Gastrocnemius medialis (tissue), 4 donors: ENCODE results near the gene CYP19A1.

Source experiments
- CTCF ChIP-seq, 5 experiments: fragments of 450-650 bp in 3 of 5; fragments of 200-600 bp in 2 of 5; sonication (generic) in 2 of 5; IDR thresholded peaks in 4 of 5; conservative IDR thresholded peaks in 1 of 5; 1 replicate in 4 of 5; 2 replicates in 1 of 5; pipeline ENCODE4 v1.5.1; 2016 to 2019; ENCODE audit warnings: antibody characterized with exemption in 5 of 5, mild to moderate bottlenecking in 3 of 5, moderate library complexity in 3 of 5
- POLR2A ChIP-seq, 2 donors: fragments of 450-650 bp; IDR thresholded peaks; one replicate each; pipeline ENCODE4 v1.6.1; 2017; ENCODE audit warnings: antibody characterized with exemption in 2 of 2, mild to moderate bottlenecking in 2 of 2, moderate library complexity in 2 of 2

- TF ChIP-seq POLR2A (IDR thresholded peaks at IDR 0.05) (no peak), CTCF (IDR thresholded peaks at IDR 0.05 in 4 of 5, conservative IDR thresholded peaks at IDR 0.05 in 1 of 5) (no peak)
Observed at GRCh38 chr15:51184627-51185026, 153.8 kb downstream of the CYP19A1 start.
